Activated gamma-delta T cell treated with anti-CD3 and anti-CD28 coated beads, Interleukin-2, amount 50 U/mL, for 16 hours (primary cell): ENCODE results near the gene RARRES1.

Experiments used
- DNase-seq: peaks from one replicate; pipeline ENCODE4 v3.0.0-alpha.2; 2020; ENCODE audit warnings: low read depth

Gene RARRES1

GRCh38 chr3:158735296-158736033 is 3.2 kb upstream of the RARRES1 start:
- DNase-seq: no peak

GRCh38 chr3:158733656-158734055 is 1.4 kb upstream of the RARRES1 start:
- no peak for DNase-seq

GRCh38 chr3:158732856-158733200 is 571 bp upstream of the RARRES1 start:
- DNase-seq: no peak

GRCh38 chr3:158731486-158731885 is 771 bp downstream of the RARRES1 start:
- DNase-seq: no peak

GRCh38 chr3:158728851-158729250 is 3.4 kb downstream of the RARRES1 start:
- no peak for DNase-seq

- DNase-seq: no peak
Observed at GRCh38 chr3:158728061-158728377, 4.2 kb downstream of the RARRES1 start.

- peak; percentile 26 for DNase-seq
Observed at GRCh38 chr3:158727206-158728060, 4.8 kb downstream of the RARRES1 start.

GRCh38 chr3:158725348-158726011 is 6.8 kb downstream of the RARRES1 start:
- no peak for DNase-seq

GRCh38 chr3:158723991-158724390 is 8.3 kb downstream of the RARRES1 start:
- DNase-seq: no peak

GRCh38 chr3:158722108-158722507 is 10.1 kb downstream of the RARRES1 start:
- DNase-seq: no peak

- no peak for DNase-seq
Observed at GRCh38 chr3:158718490-158719170, 13.6 kb downstream of the RARRES1 start.

GRCh38 chr3:158717576-158717975 is 14.7 kb downstream of the RARRES1 start:
- no peak for DNase-seq

GRCh38 chr3:158713094-158713499 is 19.2 kb downstream of the RARRES1 start:
- no peak for DNase-seq

GRCh38 chr3:158712443-158712842 is 19.8 kb downstream of the RARRES1 start:
- DNase-seq: no peak

GRCh38 chr3:158711886-158712285 is 20.4 kb downstream of the RARRES1 start:
- DNase-seq: no peak

- DNase-seq: no peak
Observed at GRCh38 chr3:158710601-158711000, 21.7 kb downstream of the RARRES1 start.

- DNase-seq: no peak
Observed at GRCh38 chr3:158709666-158710083, 22.6 kb downstream of the RARRES1 start.

- no peak for DNase-seq
Observed at GRCh38 chr3:158703566-158703965, 28.7 kb downstream of the RARRES1 start.

- DNase-seq: no peak
Observed at GRCh38 chr3:158702815-158703481, 29.3 kb downstream of the RARRES1 start.

GRCh38 chr3:158701420-158702065 is 30.7 kb downstream of the RARRES1 start:
- DNase-seq: no peak

- DNase-seq: no peak
Observed at GRCh38 chr3:158700559-158700958, 31.7 kb downstream of the RARRES1 start.
